Uterus (tissue), 4 donors: ENCODE data around the gene ARPP21. TPM values are rescaled to one million over a fixed set of nuclear protein-coding genes. Genes with fewer than 3 reads are reported as not detected.

ENCODE experiments used
- DNase-seq, 2 donors: peaks; one replicate each; pipeline ENCODE4 v3.0.0-alpha.2; 2019 to 2020
- H3K27ac ChIP-seq, 2 donors: fragments of 200-600 bp; sonication (generic); 1 replicate in 1 of 2; 2 replicates in 1 of 2; pipeline ENCODE4 v1.5.1; 2016 to 2018
- H3K27me3 ChIP-seq, 2 donors: fragments of 200-600 bp; sonication (generic); one replicate each; pipeline ENCODE4 v1.5.1; 2018 to 2019; ENCODE audit warnings: control low read depth in 1 of 2
- H3K36me3 ChIP-seq, 2 donors: fragments of 200-600 bp; sonication (generic); one replicate each; pipeline ENCODE4 v1.5.1; 2019; ENCODE audit warnings: control low read depth in 1 of 2
- H3K4me1 ChIP-seq, 2 donors: fragments of 200-600 bp; sonication (generic); one replicate each; pipeline ENCODE4 v1.5.1; 2018 to 2019; ENCODE audit warnings: control low read depth in 1 of 2
- H3K4me3 ChIP-seq, 2 donors: fragments of 200-600 bp; sonication (generic); 1 replicate in 1 of 2; 2 replicates in 1 of 2; pipeline ENCODE4 v1.5.1; 2018 to 2019; ENCODE audit warnings: mild to moderate bottlenecking in 1 of 2
- H3K9me3 ChIP-seq, 2 donors: fragments of 200-600 bp; sonication (generic); one replicate each; pipeline ENCODE4 v1.5.1; 2019; ENCODE audit warnings: control low read depth in 1 of 2
- POLR2A ChIP-seq, 2 donors: fragments of 450-650 bp; IDR thresholded peaks; one replicate each; pipeline ENCODE4 v1.6.1; 2016; ENCODE audit warnings: antibody characterized with exemption in 2 of 2, mild to moderate bottlenecking in 1 of 2, moderate library complexity in 1 of 2
- intact Hi-C: fragments of 100-400 bp; cut with DNase I; formaldehyde crosslinking; loops from one replicate; pipeline ENCODE4 v1.15.1; 2023; ENCODE audit warnings: low total_unique reads
- total RNA-seq, 4 donors: library from RNA; depleted of rRNA in 3 of 4; stranded (reverse); fragments of >200 nt in 3 of 4; gene quantifications; one replicate each; pipeline versions ENCODE4 v1.1.0 to v1.2.4, GENCODE V29; 2014 to 2023
- TF ChIP-seq, protein P1 (sequence below), 4 experiments: fragments of 200-600 bp in 2 of 4; fragments of 450-650 bp in 2 of 4; sonication (generic) in 2 of 4; IDR thresholded peaks; one replicate each; pipeline ENCODE4 v1.5.1; 2016 to 2019; ENCODE audit warnings: antibody characterized with exemption in 4 of 4, mild to moderate bottlenecking in 2 of 4, moderate library complexity in 1 of 4
- donor health status: DM: yes; HTN: yes; CAD: no.

Gene ARPP21
- total RNA-seq, 4 donors from 2014 or later, result 1.2 TPM; not detected in 3

GRCh38 chr3:35737527-35737926 lies 98.2 kb downstream of the ARPP21 start:
- Histone ChIP-seq H3K4me3 (no peak overlapping the region), H3K9me3 (no peaks in the 10 kb centered on the region), H3K4me1 (no peaks in the 10 kb centered on the region), H3K36me3 (no peaks in the 10 kb centered on the region), H3K27me3 (no peaks in the 10 kb centered on the region), H3K27ac (no peak overlapping the region)
- DNase-seq, result no peak
- TF ChIP-seq POLR2A (IDR thresholded peaks at IDR 0.05), result no peak
- TF ChIP-seq, protein P1, sequence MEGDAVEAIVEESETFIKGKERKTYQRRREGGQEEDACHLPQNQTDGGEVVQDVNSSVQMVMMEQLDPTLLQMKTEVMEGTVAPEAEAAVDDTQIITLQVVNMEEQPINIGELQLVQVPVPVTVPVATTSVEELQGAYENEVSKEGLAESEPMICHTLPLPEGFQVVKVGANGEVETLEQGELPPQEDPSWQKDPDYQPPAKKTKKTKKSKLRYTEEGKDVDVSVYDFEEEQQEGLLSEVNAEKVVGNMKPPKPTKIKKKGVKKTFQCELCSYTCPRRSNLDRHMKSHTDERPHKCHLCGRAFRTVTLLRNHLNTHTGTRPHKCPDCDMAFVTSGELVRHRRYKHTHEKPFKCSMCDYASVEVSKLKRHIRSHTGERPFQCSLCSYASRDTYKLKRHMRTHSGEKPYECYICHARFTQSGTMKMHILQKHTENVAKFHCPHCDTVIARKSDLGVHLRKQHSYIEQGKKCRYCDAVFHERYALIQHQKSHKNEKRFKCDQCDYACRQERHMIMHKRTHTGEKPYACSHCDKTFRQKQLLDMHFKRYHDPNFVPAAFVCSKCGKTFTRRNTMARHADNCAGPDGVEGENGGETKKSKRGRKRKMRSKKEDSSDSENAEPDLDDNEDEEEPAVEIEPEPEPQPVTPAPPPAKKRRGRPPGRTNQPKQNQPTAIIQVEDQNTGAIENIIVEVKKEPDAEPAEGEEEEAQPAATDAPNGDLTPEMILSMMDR (IDR thresholded peaks at IDR 0.05), result no peak
- intact Hi-C loops, result no loop called here

DNA sequence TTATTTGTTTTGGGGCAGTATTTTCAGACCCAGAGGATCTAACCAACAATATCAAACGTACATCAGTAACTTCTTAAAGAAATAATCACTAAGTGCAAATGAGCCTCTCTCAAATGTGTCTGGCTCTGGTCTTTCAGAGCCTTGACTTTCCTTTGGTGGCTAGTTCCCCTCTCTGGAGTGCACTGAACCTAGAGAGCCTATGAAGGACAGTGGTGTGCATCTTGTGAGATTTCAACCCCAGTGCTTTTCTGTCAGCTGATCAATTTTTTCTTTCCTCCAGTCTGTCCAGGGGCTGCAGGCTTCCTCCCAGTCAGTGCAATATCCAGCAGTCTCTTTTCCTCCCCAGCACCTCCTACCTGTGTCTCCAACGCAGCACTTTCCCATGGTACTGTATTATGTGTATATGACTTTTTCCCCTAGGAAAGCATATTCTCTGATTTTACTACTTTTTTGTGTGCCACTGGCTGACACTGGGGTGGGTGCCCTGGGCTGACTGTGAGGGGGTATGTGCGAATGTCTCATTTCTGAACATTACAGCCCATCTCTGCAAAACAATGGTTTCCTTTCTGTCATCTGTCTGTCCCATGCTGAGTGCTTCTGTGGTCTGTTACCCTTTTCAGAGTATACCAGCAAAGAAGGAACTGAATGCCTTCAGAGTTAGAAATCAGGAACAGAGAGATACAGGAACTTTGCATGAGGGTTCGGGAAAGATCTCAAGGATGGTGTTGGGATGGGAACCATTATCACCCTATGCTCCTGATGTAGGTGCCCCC lies 98.8 kb downstream of the ARPP21 start:
- H3K36me3 ChIP-seq, result no peaks in the 10 kb centered on the region
- no peaks in the 10 kb centered on the region for H3K27me3 ChIP-seq
- TF ChIP-seq, protein P1 (IDR thresholded peaks at IDR 0.05), result no peak
- no peak for TF ChIP-seq POLR2A (IDR thresholded peaks at IDR 0.05)
- no peaks in the 10 kb centered on the region for H3K9me3 ChIP-seq
- H3K4me3 ChIP-seq, result no peak overlapping the region
- H3K4me1 ChIP-seq, result no peaks in the 10 kb centered on the region
- no peak for DNase-seq
- intact Hi-C loops, result no loop called here
- no peak overlapping the region for H3K27ac ChIP-seq

GRCh38 chr3:35739181-35739809 lies 100.0 kb downstream of the ARPP21 start:
- H3K9me3 ChIP-seq, result no peaks in the 10 kb centered on the region
- intact Hi-C loops, result no loop called here
- no peak overlapping the region for H3K27ac ChIP-seq
- no peaks in the 10 kb centered on the region for H3K27me3 ChIP-seq
- TF ChIP-seq POLR2A (IDR thresholded peaks at IDR 0.05), result no peak
- TF ChIP-seq, protein P1 (IDR thresholded peaks at IDR 0.05), result no peak
- H3K4me1 ChIP-seq, result no peaks in the 10 kb centered on the region
- DNase-seq, result no peak
- H3K4me3 ChIP-seq, result no peak overlapping the region
- H3K36me3 ChIP-seq, result no peaks in the 10 kb centered on the region

- no peak for TF ChIP-seq POLR2A (IDR thresholded peaks at IDR 0.05)
- TF ChIP-seq, protein P1 (IDR thresholded peaks at IDR 0.05), result no peak
- Histone ChIP-seq H3K27ac (no peak overlapping the region), H3K9me3 (no peaks in the 10 kb centered on the region), H3K4me3 (no peak overlapping the region), H3K4me1 (no peaks in the 10 kb centered on the region), H3K27me3 (no peaks in the 10 kb centered on the region), H3K36me3 (no peaks in the 10 kb centered on the region)
- DNase-seq, result no peak
- intact Hi-C loops, result no loop called here
These were observed 100.7 kb downstream of the ARPP21 start for GRCh38 chr3:35739964-35740527.

DNA sequence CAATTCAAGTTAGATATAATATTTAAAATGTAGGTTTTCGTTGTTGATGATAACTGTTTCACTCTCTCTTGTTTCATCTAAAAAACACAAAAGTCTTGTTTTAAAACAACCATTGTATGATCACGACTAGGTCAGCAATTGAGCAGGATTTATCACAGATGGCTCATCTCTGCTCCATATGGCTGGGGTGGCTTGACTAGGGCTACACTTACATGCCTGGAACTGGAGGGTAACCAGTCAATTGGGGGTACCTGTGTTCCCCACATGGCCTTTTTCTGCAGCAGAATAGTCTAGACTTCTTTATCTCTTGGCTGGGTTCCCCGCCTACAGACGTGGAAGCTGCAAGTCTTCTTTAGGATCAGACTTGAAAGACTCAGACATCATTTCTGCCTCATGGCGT lies 103.9 kb downstream of the ARPP21 start:
- Histone ChIP-seq H3K9me3 (no peaks in the 10 kb centered on the region), H3K27me3 (no peaks in the 10 kb centered on the region), H3K4me3 (no peak overlapping the region), H3K4me1 (no peaks in the 10 kb centered on the region), H3K36me3 (no peaks in the 10 kb centered on the region), H3K27ac (no peak overlapping the region)
- intact Hi-C loops, result no loop called here
- no peak for DNase-seq
- TF ChIP-seq, protein P1 (IDR thresholded peaks at IDR 0.05), result no peak
- no peak for TF ChIP-seq POLR2A (IDR thresholded peaks at IDR 0.05)
